WTC11 (cell line): Measurements from ENCODE around the gene TTLL3.

Experiments
- ATF1 ChIP-seq: sonication (generic); formaldehyde crosslinking; IDR thresholded peaks from 2 replicates; pipeline ENCODE4 v1.8.1; 2023; ENCODE audit warnings: mild to moderate bottlenecking, moderate library complexity, missing genetic modification reagents
- CREB1 ChIP-seq: sonication (generic); formaldehyde crosslinking; IDR thresholded peaks from 2 replicates; pipeline ENCODE4 v1.8.0; 2023; ENCODE audit warnings: mild to moderate bottlenecking, missing genetic modification reagents
- ELF4 ChIP-seq: sonication (generic); formaldehyde crosslinking; IDR thresholded peaks from 2 replicates; pipeline ENCODE4 v1.8.1; 2022; ENCODE audit warnings: low read depth, mild to moderate bottlenecking, moderate library complexity, missing genetic modification reagents
- FOXK1 ChIP-seq: sonication (generic); formaldehyde crosslinking; IDR thresholded peaks from 2 replicates; pipeline ENCODE4 v1.8.0; 2022; ENCODE audit warnings: mild to moderate bottlenecking, moderate library complexity, missing genetic modification reagents
- MYBL2 ChIP-seq: sonication (generic); formaldehyde crosslinking; IDR thresholded peaks from 2 replicates; pipeline ENCODE4 v1.8.1; 2023; ENCODE audit warnings: mild to moderate bottlenecking, moderate library complexity, missing genetic modification reagents
- NR2C2 ChIP-seq: sonication (generic); formaldehyde crosslinking; IDR thresholded peaks from 2 replicates; pipeline ENCODE4 v1.8.0; 2022; ENCODE audit warnings: mild to moderate bottlenecking, missing genetic modification reagents
- PRDM15 ChIP-seq: sonication (generic); formaldehyde crosslinking; IDR thresholded peaks from 2 replicates; pipeline ENCODE4 v1.8.0; 2022; ENCODE audit warnings: missing genetic modification reagents
- STAT6 ChIP-seq: sonication (generic); formaldehyde crosslinking; conservative IDR thresholded peaks from 2 replicates; pipeline ENCODE4 v1.8.1; 2023; ENCODE audit warnings: mild to moderate bottlenecking, low read depth, missing genetic modification reagents, moderate library complexity
- TCF7 ChIP-seq: sonication (generic); formaldehyde crosslinking; IDR thresholded peaks from 2 replicates; pipeline ENCODE4 v1.8.0; 2022; ENCODE audit warnings: mild to moderate bottlenecking, low read depth, missing genetic modification reagents, moderate library complexity
- ZMAT4 ChIP-seq: fragments of 250-450 bp; sonication (Bioruptor Pico); IDR thresholded peaks from 2 replicates; pipeline ENCODE4 v1.9.0; 2021; ENCODE audit warnings: mild to moderate bottlenecking
- TF ChIP-seq, protein P1 (sequence below): sonication (generic); formaldehyde crosslinking; IDR thresholded peaks from 2 replicates; pipeline ENCODE4 v1.8.0; 2023; ENCODE audit warnings: missing genetic modification reagents
- TF ChIP-seq, protein P2 (sequence below): fragments of 200-600 bp; IDR thresholded peaks from 2 replicates; pipeline ENCODE4 v1.8.0; 2022; ENCODE audit warnings: antibody characterized with exemption
- TF ChIP-seq, protein P3 (sequence below): sonication (generic); formaldehyde crosslinking; IDR thresholded peaks from 2 replicates; pipeline ENCODE4 v1.8.0; 2022; ENCODE audit warnings: mild to moderate bottlenecking, missing genetic modification reagents
- TF ChIP-seq, protein P4 (sequence below): sonication (generic); formaldehyde crosslinking; IDR thresholded peaks from 2 replicates; pipeline ENCODE4 v1.8.1; 2023; ENCODE audit warnings: mild to moderate bottlenecking, missing genetic modification reagents

DNA sequence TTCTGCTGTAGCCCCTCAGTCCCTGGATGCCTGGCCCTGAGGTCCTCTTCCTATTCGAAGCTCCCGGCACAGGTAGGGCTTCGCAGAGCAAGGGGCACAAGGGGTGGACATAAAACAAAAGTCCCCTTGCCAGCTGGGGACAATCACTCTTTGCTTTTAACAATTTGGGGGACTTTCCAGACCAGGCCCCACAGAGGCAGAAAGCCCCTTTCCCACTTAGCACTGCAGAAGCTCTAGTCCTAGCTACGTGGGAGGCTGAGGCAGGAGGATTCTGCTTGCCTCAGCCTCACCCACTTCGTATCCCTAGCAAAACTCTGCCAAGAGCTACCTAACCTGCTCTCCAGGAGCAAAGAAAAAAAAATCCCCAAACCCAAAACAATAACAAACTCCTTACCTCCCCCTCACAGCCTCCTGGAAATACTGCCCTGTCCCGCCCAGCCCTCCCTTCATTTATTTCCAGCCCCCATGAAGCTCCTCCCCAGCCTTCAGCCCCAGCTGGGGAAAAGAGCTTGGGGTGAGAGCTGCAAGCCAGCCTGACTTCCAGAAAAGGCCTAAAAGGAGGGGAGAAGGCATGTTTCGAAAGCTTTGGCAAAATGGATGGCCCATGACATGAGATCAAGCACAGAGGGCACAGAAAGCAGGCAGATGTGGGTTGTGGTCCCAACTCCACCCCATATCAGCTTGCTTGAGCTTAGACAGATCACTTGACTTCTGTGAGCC is 69.9 kb downstream of the TTLL3 start, which contains the start of gene CIDEC:
- TF ChIP-seq, protein P1, sequence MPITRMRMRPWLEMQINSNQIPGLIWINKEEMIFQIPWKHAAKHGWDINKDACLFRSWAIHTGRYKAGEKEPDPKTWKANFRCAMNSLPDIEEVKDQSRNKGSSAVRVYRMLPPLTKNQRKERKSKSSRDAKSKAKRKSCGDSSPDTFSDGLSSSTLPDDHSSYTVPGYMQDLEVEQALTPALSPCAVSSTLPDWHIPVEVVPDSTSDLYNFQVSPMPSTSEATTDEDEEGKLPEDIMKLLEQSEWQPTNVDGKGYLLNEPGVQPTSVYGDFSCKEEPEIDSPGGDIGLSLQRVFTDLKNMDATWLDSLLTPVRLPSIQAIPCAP (CRISPR knock-in tag) = no peak
- TF ChIP-seq ZMAT4 = no peak
- TF ChIP-seq ELF4 = no peak
- no peak for TF ChIP-seq FOXK1 (CRISPR knock-in tag)
- TF ChIP-seq, protein P2, sequence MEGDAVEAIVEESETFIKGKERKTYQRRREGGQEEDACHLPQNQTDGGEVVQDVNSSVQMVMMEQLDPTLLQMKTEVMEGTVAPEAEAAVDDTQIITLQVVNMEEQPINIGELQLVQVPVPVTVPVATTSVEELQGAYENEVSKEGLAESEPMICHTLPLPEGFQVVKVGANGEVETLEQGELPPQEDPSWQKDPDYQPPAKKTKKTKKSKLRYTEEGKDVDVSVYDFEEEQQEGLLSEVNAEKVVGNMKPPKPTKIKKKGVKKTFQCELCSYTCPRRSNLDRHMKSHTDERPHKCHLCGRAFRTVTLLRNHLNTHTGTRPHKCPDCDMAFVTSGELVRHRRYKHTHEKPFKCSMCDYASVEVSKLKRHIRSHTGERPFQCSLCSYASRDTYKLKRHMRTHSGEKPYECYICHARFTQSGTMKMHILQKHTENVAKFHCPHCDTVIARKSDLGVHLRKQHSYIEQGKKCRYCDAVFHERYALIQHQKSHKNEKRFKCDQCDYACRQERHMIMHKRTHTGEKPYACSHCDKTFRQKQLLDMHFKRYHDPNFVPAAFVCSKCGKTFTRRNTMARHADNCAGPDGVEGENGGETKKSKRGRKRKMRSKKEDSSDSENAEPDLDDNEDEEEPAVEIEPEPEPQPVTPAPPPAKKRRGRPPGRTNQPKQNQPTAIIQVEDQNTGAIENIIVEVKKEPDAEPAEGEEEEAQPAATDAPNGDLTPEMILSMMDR = no peak
- TF ChIP-seq, protein P3, sequence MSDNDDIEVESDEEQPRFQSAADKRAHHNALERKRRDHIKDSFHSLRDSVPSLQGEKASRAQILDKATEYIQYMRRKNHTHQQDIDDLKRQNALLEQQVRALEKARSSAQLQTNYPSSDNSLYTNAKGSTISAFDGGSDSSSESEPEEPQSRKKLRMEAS (CRISPR knock-in tag) = no peak
- TF ChIP-seq MYBL2 (CRISPR knock-in tag) = no peak
- TF ChIP-seq ATF1 = no peak
- TF ChIP-seq NR2C2 (CRISPR knock-in tag) = no peak
- TF ChIP-seq PRDM15 (CRISPR knock-in tag) = no peak
- no peak for TF ChIP-seq CREB1 (CRISPR knock-in tag)
- TF ChIP-seq, protein P4, sequence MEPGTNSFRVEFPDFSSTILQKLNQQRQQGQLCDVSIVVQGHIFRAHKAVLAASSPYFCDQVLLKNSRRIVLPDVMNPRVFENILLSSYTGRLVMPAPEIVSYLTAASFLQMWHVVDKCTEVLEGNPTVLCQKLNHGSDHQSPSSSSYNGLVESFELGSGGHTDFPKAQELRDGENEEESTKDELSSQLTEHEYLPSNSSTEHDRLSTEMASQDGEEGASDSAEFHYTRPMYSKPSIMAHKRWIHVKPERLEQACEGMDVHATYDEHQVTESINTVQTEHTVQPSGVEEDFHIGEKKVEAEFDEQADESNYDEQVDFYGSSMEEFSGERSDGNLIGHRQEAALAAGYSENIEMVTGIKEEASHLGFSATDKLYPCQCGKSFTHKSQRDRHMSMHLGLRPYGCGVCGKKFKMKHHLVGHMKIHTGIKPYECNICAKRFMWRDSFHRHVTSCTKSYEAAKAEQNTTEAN (CRISPR knock-in tag) = no peak
- no peak for TF ChIP-seq STAT6 (CRISPR knock-in tag)
- TF ChIP-seq TCF7 = no peak
